Endothelial cell of umbilical vein (primary cell): ENCODE results near the gene PTGES3L. TPM values are rescaled to one million over a fixed set of nuclear protein-coding genes. Genes with fewer than 3 reads are reported as not detected.

ENCODE experiments used
- BruUV-seq: library from RNA; stranded (reverse); fragments of 400-500 nt; replicated peaks from 2 replicates; lab custom pipeline; 2021; lab: Mats Ljungman, UMichigan
- CTCF ChIA-PET: fragments of 300-600, 350-600 bp; sonication (Branson Sonifier 250); formaldehyde crosslinking; loops from one replicate; lab custom pipeline; 2021; ENCODE audit warnings: antibody characterized with exemption, inconsistent platforms; lab: Charles Lee
- POLR2A ChIA-PET: fragments of 300-600, 350-600 bp; sonication (Branson Sonifier 250); formaldehyde crosslinking; loops from one replicate; lab custom pipeline; 2021; ENCODE audit warnings: antibody characterized with exemption, inconsistent platforms; lab: Charles Lee
- DNase-seq: peaks from one replicate; pipeline ENCODE4 v3.0.0-alpha.2; 2011; ENCODE audit warnings: low read depth, low spot score
- FAIRE-seq: peaks from 2 replicates; lab custom pipeline; 2011; peaks lifted over from hg19 to GRCh38; lab: Jason Lieb, UNC
- H2AFZ ChIP-seq: 2 replicates; pipeline ENCODE4 v1.6.0; 2012; ENCODE audit warnings: low read depth, low read length, control low read depth, inconsistent platforms
- H3K27ac ChIP-seq: 2 replicates; pipeline ENCODE4 v1.5.1; 2011; ENCODE audit warnings: low read depth, mild to moderate bottlenecking, control low read depth, low read length, moderate library complexity; ENCODE audit not compliant: insufficient read depth
- H3K27me3 ChIP-seq, 2 experiments: 2 replicates each; pipeline versions ENCODE4 v1.6.0 to v1.6.1; 2011; ENCODE audit warnings: low read length in 2 of 2, mixed read lengths in 1 of 2; ENCODE audit not compliant: control insufficient read depth in 2 of 2, insufficient read depth in 2 of 2
- H3K36me3 ChIP-seq, 2 experiments: 2 replicates in 1 of 2; 3 replicates in 1 of 2; pipeline ENCODE4 v1.5.1; 2011; ENCODE audit warnings: low read length in 2 of 2, mild to moderate bottlenecking in 1 of 2, moderate library complexity in 1 of 2; ENCODE audit not compliant: control insufficient read depth in 2 of 2, insufficient read depth in 2 of 2; ENCODE audit errors: extremely low read depth in 1 of 2
- H3K4me1 ChIP-seq: 3 replicates; pipeline ENCODE4 v1.5.1; 2011; ENCODE audit warnings: mild to moderate bottlenecking, low read length; ENCODE audit not compliant: control insufficient read depth, insufficient read depth; ENCODE audit errors: extremely low read depth
- H3K4me2 ChIP-seq: 2 replicates; pipeline ENCODE4 v1.6.1; 2011; ENCODE audit warnings: low read length, control low read depth, mixed read lengths; ENCODE audit not compliant: insufficient read depth
- H3K4me3 ChIP-seq, 3 experiments: fragments of 200-600 bp in 1 of 3; sonication (generic), shearing (Covaris generic) in 1 of 3; replicated peaks in 1 of 3; 2 replicates each; pipeline ENCODE4 v1.5.1; 2011 to 2016; ENCODE audit warnings: control low read depth in 3 of 3, low read length in 3 of 3, mild to moderate bottlenecking in 2 of 3, inconsistent platforms in 1 of 3, low read depth in 1 of 3, moderate library complexity in 1 of 3; ENCODE audit not compliant: insufficient read depth in 1 of 3
- H3K79me2 ChIP-seq: 2 replicates; pipeline ENCODE4 v1.6.0; 2012; ENCODE audit warnings: low read length, inconsistent platforms; ENCODE audit not compliant: control insufficient read depth, insufficient read depth
- H3K9ac ChIP-seq: replicated peaks from 2 replicates; pipeline ENCODE3; 2011; ENCODE audit warnings: low read length, control low read depth; ENCODE audit not compliant: insufficient read depth; ENCODE audit errors: extremely low read depth
- H3K9me1 ChIP-seq: replicated peaks from 3 replicates; pipeline ENCODE4 v1.6.0; 2011; ENCODE audit warnings: mild to moderate bottlenecking, low read length; ENCODE audit not compliant: control insufficient read depth, insufficient read depth; ENCODE audit errors: extremely low read depth
- H3K9me3 ChIP-seq: replicated peaks from 2 replicates; pipeline ENCODE4 v1.5.1; 2012; ENCODE audit warnings: low read length, inconsistent platforms; ENCODE audit not compliant: control insufficient read depth, insufficient read depth
- H4K20me1 ChIP-seq: replicated peaks from 2 replicates; pipeline ENCODE3; 2011; ENCODE audit warnings: mild to moderate bottlenecking, low read length; ENCODE audit not compliant: control insufficient read depth, insufficient read depth; ENCODE audit errors: extremely low read depth
- EZH2 ChIP-seq: IDR thresholded peaks from 2 replicates; pipeline ENCODE4 v1.6.1; 2012; ENCODE audit warnings: borderline replicate concordance, low read depth, mild to moderate bottlenecking, moderate library complexity, low read length, inconsistent platforms; ENCODE audit not compliant: severe bottlenecking
- FOS ChIP-seq: IDR thresholded peaks from 2 replicates; pipeline ENCODE4 v1.6.1; 2011; ENCODE audit warnings: mild to moderate bottlenecking, low read length, moderate library complexity, borderline replicate concordance; ENCODE audit not compliant: insufficient read depth
- GATA2 ChIP-seq: IDR thresholded peaks from 2 replicates; pipeline ENCODE4 v1.7.0; 2011; ENCODE audit warnings: low read depth, mild to moderate bottlenecking, moderate library complexity, mixed read lengths, low read length; ENCODE audit not compliant: insufficient read length, insufficient read depth
- JUN ChIP-seq: IDR thresholded peaks from 2 replicates; pipeline ENCODE4 v1.6.1; 2011; ENCODE audit warnings: borderline replicate concordance, low read depth; ENCODE audit not compliant: insufficient read length, insufficient read depth
- MYC ChIP-seq: IDR thresholded peaks from one replicate; pipeline ENCODE4 v1.6.1; 2011; ENCODE audit warnings: mild to moderate bottlenecking, low read depth, low read length
- POLR2A ChIP-seq: IDR thresholded peaks from 2 replicates; pipeline ENCODE4 v1.6.1; 2012; ENCODE audit warnings: low read depth, mild to moderate bottlenecking, control low read depth, low read length
- POLR2AphosphoS5 ChIP-seq: IDR thresholded peaks from 2 replicates; pipeline ENCODE4 v1.6.1; 2012; ENCODE audit warnings: low read depth, mild to moderate bottlenecking, control low read depth, low read length, moderate library complexity; ENCODE audit not compliant: insufficient read depth
- dilution Hi-C: fragments of 300-500 bp; cut with MboI; formaldehyde crosslinking; loops from one replicate; pipeline ENCODE4 v1.15.0; 2019; ENCODE audit warnings: low sequenced_read_pairs; ENCODE audit not compliant: extremely low pct_ligation_motif_present
- intact Hi-C: fragments of 100-400 bp; cut with micrococcal nuclease; formaldehyde crosslinking; loops from one replicate; pipeline ENCODE4 v1.10.0; 2022
- polyA plus RNA-seq, 4 experiments: library from polyadenylated mRNA; depleted of rRNA in 3 of 4; stranded (reverse) in 3 of 4; unstranded in 1 of 4; fragments of >200 nt; gene quantifications; 2 replicates each; pipeline versions ENCODE4 v1.2.1 to v1.2.3, GENCODE V29; 2011 to 2012; ENCODE audit warnings: missing spikeins in 1 of 4
- total RNA-seq: library from RNA; stranded (reverse); gene quantifications from 2 replicates; pipeline ENCODE4 v1.2.3, GENCODE V29; 2021
- TF ChIP-seq, protein P1 (sequence below): IDR thresholded peaks from 2 replicates; pipeline ENCODE4 v1.6.1; 2011; ENCODE audit not compliant: insufficient read depth, insufficient read length

PTGES3L gene
- total and polyA plus RNA-seq, 2 donors (not counting 3 experiments of a cell fraction or from before 2014, with no cell fraction given): 0.23 TPM; not detected in 1

DNA sequence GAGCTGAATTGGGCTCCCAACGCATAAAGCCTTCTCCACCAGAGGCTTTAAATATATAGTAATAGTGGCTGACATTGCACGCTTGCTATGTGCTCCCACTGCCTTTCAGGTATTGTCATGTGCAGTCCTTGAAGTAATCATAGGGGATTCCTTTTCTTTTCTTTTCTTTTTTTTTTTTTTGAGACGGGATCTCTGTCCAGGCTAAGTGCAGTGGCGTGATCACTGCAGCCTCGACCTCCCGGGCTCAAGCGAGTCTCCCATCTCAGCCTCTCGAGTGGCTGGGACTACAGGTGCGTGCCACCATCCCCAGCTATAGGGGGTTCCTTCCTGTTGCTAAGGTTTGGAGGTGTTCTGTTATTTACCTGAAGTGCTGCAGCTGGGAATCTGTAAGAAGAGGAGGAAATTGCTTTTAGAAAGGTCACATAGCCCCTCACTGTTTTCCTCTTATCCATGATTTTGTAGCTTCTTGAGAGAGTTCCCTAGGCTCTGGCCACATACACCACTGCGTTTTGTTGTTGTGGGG lies 19.2 kb upstream of the PTGES3L start:
- Histone ChIP-seq H3K79me2 (peaks cover 27% of the 10 kb centered on the region), H3K9ac (peak overlapping the region; percentile 87), H3K4me1 (peaks cover 23% of the 10 kb centered on the region), H3K9me1 (no peaks in the 10 kb centered on the region), H2AFZ (no peak overlapping the region), H3K9me3 (no peaks in the 10 kb centered on the region), H3K27me3 (no peaks in the 10 kb centered on the region), H3K36me3 (peaks cover 7 to 25% of the 10 kb centered on the region in 2 experiments), H3K4me2 (peak overlapping the region; percentile 90), H4K20me1 (no peaks in the 10 kb centered on the region), H3K27ac (peak overlapping the region; percentile 75), H3K4me3 (peak overlapping the region; percentile 56 to 86 (median 58))
- TF ChIP-seq FOS (no peak), MYC (no peak), JUN (no peak), GATA2 (no peak), POLR2A (no peak), EZH2 (no peak), POLR2AphosphoS5 (peak; percentile 3)
- TF ChIP-seq, protein P1, sequence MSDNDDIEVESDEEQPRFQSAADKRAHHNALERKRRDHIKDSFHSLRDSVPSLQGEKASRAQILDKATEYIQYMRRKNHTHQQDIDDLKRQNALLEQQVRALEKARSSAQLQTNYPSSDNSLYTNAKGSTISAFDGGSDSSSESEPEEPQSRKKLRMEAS: no peak
- CTCF ChIA-PET: interaction anchor here (1.1 to 2.4 kb wide), 6 partner anchors 8 to 156 kb away, joined by 4 to 25 read pairs (median 14); partner anchors contain the start of genes AOC2, IFI35, RND2 and VAT1
- dilution Hi-C loops (no loop called here), intact Hi-C loops (loop anchor here (2.0 kb wide), 4 partner anchors 18 to 322 kb away; partner anchors contain the start of genes BRCA1, PLEKHH3, PTGES3L and RUNDC1)
- no peak for FAIRE-seq
- POLR2A ChIA-PET: interaction anchor here (1.6 to 2.2 kb wide), 2 partner anchors 11 to 317 kb away, joined by 4 to 9 read pairs; no protein-coding TSS in a partner anchor
- no peak for DNase-seq
- no TSS peak for BruUV-seq
